Fibroblast of skin of abdomen (primary cell): ENCODE measurements around the gene TBX18.
A peak's percentile ranks its signal among the peaks of the same experiment; 100 is the strongest.

Experiments
- DNase-seq: peaks from one replicate; pipeline ENCODE4 v3.0.0-alpha.2; 2013

Gene TBX18

DNA sequence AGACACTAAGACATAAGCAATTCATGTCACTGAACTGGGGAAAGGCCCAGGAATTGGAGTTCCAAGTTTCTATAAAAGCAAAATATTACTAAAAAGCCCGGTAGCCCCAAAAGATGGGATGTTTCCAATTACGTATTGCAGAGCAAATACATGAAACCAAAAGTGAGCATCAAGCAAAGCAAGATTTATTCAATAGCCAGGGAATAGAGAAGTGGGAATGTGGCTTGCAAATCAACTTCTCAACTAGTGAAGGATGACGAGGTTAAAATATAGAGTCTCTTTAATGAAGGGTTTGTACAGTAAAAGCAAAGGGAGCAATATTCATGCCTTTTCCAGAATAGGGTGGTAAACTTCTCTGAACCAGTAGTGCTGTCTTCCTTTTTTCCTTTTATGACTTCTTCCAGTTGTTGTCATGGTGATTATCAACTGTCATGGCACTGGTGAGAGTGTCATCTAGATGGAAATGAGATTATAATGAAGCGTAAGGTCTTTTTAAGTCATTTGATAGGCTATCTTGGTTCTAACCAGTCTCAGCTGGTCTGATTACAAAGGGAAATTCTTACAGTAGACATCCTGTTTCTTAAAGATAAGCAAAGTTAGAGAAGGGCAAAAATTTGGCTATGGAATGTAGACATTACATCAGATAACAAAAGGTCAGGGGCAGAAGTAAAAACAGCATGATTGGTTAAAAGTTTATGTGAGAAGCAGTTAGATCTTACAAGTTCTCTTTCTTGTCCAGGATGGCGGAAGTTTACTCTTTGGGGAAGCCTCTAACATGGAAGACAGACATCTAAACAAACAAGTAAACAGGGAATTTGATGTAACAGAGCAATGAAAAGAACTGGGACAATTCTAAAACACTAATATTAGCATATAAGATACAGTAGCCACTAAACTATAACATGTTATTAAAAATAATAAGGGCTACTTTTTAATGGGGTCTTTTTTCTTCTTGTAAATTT, 96.9 kb downstream of the TBX18 start:
- no peak for DNase-seq

DNA sequence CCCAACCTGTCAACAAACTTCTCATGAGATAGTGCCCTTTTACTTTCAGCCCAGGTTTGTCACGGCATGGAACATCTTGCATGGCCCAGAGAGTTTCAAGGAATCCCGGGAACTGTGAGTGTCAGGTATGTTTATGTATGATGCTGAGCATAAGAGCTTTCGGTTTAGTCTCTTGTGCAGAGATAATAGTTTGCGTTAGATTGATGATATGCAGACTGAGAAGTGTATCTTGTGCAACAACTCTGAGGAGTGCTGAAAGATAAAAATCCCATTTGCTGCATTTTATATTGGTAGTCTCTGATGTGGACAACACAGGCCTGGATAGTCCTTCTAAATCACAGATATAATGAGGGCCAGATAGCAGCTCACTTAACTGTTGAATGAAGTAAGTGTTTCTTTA, 99.0 kb downstream of the TBX18 start:
- no peak for DNase-seq

DNA sequence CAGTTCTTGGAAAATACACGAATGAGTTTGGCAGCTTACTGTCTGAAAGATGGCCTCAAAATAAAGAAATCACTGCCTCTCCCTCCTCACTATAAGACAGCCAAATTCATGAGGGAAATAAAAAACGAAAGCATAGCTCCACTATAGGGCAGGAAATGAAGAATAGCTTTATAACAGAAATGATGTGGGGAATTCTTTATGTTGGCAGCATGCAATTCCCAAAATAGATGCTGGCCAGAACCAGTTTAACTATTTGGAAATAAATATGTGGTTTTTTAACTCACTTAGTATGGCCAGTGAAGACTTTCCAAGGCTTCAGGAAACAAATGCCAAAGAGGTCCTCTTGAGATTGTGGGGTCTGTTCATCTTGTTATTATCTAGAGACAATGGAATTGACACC, 100.5 kb downstream of the TBX18 start:
- no peak for DNase-seq

DNA sequence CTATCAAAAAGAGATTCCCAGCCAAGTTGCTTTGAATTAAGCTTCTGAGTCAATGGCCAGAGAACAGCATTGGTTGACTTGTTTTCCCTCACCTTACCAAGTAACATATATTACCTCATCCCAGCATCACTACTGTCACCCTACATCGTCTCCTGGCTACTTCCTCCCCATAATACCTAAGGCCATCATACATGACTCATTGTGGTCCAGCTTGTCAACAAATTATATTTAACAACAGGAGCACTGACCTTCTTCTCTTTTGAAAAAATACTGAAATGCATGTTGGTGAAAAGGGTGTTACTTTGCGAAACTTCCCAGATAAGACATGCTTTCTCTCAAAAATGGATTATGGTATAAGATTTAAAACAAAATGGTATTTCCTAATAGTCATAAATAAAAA, 106.9 kb downstream of the TBX18 start:
- no peak for DNase-seq

DNA sequence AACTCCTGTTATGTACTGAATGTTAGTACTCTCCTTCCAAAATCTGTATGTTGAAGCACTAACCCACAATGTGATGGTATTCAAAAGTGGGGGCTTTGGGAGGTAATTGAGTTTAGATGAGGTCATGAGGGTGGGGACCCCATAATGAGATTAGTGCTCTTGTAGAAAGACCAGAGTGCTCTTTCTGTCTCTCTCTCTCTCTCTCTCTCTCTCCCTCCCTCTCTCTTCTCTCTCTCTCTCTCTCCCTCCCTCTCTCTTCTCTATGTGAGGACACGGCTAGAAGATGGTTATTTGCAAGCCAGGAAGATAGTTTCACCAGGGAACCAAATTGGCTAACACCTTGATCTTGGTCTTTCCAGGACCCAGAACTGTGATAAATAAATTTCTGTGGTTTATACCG, 107.4 kb downstream of the TBX18 start:
- no peak for DNase-seq

DNA sequence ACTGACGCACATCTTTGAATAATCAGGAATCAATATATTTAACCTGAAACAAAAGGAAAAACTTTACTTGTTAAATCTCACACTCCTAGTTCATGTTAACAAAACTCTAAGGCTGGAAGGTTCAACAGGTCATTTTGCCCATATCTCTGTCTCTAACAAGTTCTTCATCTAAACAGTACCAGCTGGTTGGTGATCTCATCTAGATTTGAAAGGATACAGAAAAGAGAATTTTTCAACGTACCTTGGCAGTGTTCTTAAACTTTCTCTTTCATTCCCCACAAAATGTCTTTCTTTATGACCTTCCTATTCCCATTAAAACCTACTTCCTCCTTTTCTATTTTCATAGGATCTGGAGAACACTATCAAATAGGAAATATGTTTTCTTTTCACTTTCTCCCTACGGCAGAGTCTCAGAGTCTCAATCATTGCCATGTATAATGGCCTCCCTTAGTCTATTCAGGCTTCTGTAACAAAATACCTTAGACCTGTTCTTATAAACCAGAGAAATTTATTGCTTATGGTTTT, 111.3 kb downstream of the TBX18 start:
- no peak for DNase-seq

DNA sequence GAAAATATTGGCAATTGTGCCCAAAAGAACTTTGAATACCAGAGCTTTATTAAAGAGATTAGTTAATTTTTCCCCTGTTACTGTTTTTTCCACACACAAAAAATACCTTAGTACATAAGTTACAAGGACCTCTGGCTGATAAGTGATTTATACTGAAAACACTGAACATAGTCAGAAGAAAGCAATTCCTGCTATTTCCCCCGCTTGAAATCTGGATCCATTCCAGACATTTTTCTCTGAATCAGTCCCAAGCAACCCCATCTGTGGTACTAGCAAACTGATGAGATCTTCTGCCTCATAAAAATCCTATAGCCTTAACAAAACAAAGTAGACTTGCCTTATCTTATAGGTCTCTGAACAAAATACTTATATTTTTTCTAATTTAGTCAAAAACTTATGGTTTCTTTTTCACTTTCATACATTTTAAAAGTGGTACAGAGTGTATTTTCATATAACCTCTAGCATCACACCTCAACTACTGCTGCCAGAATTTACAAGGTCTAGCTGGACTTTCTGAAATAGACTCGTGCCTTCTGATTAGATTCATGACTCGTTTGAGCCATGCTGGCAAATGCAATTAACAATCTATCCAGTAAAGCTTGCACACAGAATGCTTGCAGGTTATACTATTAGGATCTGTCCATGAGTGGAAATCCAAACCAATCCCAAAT, 111.9 kb downstream of the TBX18 start:
- peak; percentile 97 for DNase-seq

DNA sequence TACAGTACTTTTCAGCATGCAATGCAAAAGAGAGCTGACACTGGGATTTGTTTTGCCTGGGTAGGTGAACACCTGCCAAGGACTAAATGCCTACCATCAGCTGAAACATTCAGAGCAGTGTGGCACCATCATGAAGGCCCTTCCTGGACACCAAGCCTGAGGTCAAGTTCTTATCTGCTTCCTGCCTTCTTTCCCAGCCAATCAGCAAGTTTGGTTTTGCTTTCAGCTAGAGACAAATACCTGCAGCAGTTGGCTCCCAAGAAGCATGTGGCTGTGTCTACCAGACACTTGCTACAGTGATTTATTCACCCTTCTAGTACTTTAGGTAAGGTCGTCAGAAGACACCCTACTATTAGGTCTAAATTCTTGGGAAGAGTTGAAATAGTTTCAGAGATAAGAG, 112.8 kb downstream of the TBX18 start:
- DNase-seq: no peak

DNA sequence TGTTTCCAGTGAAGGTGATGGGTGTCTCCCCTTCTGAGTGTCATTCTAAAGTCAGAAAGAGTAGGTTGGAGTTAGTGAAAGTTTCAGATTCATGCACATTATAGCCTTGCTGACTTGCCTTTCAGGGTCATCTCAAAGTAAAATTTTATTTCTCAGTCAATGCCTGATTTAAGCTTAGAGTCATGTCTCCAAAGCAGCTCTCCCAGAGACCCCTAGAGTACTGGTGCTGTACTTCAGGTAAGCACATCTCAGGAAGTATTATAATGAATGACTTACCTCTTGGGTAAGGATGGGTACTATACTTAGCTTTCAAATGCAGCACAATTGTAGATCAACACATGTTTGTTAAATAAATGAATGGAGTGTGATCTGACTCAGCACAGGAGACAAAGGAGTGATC, 116.0 kb downstream of the TBX18 start:
- DNase-seq: no peak

DNA sequence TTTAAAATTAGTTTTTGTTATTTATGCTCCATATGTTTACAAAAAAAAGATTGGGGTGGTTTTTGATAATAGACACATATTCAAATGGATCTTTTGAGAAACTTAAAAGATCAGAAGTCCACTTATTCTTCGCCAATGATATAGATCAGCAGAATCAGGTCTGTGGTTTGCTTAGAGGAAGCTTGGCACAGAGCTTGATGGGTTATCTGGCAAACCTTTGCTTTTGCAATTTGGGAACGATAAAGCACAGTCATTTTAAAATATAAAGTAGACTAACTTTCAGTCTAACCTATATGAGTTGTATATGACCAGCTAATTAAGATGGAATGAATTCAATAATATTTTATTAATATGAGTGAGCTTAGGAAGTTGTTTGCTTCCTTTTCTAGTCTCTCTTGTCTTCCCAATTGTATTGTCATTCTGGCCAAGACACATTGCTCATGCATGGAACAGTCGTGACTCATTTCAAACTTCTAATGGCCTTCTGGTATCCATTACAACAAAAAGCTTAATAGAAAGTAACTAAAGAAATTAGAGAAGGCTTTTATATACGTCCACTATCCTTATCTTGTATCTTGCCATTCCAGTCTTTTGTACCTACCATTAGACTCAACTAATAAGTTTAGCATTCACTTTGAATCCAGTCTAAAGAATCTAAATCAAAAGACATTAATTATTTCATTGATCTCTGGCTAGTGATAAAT, 118.7 kb downstream of the TBX18 start:
- DNase-seq: peak; percentile 67

DNA sequence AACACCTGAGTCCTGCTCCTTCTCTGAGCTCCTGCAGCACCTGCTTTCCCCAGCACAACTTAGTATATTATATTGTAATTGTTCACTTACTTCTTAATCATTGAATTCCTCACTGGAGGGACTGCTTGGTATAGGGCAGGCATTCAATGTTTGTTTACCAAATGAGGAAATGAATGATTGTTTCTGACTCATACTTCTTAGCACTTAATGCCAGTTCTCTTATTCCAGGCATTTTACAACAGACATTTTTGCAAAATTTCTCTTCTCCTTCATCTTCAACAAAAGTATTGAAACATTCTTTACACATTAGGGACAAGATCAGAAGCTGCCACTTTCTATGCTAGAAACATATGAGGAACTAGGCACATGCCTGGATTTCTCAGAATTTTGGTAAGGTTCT, 119.4 kb downstream of the TBX18 start:
- DNase-seq: peak; percentile 46

DNA sequence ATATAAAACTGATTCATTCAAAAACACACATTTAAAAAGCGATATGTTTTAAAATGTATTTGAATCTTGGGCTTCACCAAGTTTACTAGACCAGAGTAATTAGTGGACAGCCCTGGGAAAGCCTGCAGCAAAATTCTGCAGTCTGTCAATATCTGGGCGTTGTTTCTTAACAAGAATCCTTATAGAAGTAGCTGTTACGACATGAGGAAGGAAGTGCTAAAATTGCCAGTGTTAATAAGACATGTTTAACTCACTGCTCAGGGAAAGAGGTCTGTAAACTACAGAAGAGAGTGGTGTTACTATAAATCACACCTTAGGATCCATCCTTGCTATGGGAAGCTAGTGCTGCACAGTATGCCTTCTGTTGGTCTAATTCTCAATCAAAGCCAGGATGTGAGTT, 120.6 kb downstream of the TBX18 start:
- no peak for DNase-seq

DNA sequence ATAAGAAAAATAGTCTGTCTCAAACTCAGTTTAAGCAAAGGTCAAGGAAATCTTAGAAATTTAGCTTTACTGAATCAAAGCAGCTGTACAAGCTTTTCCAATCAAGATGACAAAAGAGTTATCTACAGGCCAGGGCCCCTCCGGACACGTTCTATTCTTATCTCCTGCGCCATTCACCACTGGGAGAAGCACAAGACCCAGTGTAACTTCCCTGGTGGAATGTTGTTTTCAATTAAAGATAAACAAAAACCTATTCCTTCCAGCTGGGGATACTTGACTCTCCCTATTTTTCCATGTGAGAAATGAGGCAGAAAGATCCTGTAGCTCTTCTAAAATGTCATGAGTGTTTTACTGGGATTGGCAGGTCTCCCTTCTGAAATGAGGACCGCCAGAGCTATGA, 123.3 kb downstream of the TBX18 start:
- no peak for DNase-seq

DNA sequence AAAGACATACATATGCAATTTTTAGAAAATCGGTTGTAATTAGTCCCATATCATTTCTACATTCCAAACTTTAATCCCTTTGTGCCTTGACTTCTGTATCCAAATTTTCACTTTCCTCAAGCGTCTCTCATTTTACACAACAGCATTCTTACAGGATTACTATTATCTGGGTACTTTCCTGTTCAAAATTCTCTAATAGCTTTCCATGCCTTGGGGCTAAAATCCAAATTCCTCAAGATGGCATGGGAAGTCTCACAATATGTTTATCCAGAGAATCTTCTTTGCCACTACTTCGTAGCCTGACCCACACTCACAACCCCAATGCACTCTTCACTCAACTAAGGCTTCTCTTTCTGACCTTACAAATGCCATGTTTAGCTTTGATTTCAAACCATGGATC, 125.0 kb downstream of the TBX18 start:
- no peak for DNase-seq

DNA sequence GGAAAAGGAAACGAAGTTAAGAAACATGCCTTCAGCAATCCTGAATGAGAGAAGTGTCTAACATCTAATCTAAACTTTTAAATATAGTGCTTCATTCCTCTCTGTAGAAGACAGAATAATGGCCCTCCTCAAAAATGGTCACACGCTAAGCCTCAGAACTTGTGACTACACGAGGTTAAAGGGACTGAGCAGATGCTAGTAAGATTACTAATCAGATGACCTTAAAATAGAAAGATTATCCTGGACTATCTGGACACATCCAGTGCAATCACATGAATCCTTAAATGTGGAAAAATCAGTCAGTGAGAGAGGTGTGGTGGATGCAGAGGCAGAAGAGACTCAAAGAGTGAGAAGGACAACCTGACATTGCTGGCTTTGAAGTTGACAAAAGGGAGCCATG, 126.1 kb downstream of the TBX18 start:
- DNase-seq: no peak
